Esophagus muscularis mucosa (tissue), 4 donors: ENCODE results near the gene TMEM250.

Experiments used
- CTCF ChIP-seq, 3 experiments: fragments of 200-600 bp in 2 of 3; fragments of 450-650 bp in 1 of 3; sonication (generic) in 2 of 3; IDR thresholded peaks; one replicate each; pipeline ENCODE4 v1.5.1; 2017 to 2019; ENCODE audit warnings: antibody characterized with exemption in 3 of 3, mild to moderate bottlenecking in 2 of 3, moderate library complexity in 1 of 3
- EP300 ChIP-seq: sonication (generic); formaldehyde crosslinking; IDR thresholded peaks from one replicate; pipeline ENCODE4 v1.6.1; 2017; ENCODE audit warnings: antibody characterized with exemption
- POLR2A ChIP-seq: fragments of 450-650 bp; IDR thresholded peaks from one replicate; pipeline ENCODE4 v1.6.1; 2017; ENCODE audit warnings: antibody characterized with exemption, moderate library complexity, mild to moderate bottlenecking, low read depth

DNA sequence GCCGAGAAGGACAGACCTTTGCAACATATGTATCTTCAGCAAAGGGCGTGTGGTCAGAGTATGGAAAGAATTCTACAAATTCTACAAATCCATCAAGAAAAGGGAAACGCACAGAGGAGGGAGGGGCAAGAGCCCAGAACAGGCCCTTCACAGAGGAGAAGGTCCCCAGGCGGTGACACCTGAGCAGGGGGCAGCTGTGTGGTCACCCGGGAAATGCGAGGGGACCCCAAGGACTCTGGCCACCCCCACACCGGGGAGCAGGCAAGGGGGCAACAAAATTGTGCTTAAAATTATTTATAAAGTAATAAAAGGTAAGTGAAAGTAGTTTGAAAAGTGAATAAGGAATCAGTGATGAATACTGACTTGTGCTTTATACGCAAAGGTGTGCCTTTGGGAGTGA, 41.2 kb downstream of the TMEM250 start:
- TF ChIP-seq CTCF (IDR thresholded peaks at IDR 0.05): no peak
- TF ChIP-seq POLR2A: no peak
- no peak for TF ChIP-seq EP300
